ENCODE results near the gene CD69. TPM values are rescaled to one million over a fixed set of nuclear protein-coding genes. Genes with fewer than 3 reads are reported as not detected.

Gene CD69
- total RNA-seq, 1 experiment from 2014 or later = not detected

GRCh38 chr12:9755035-9755434 is 5.7 kb downstream of the CD69 start:
- Mint-ChIP-seq H3K36me3 (ENCODE audit: insufficient read depth in 1 of 3, low read depth in 3 of 3) (no peaks in the 10 kb centered on the region), H3K27me3 (ENCODE audit: low read depth) (no peaks in the 10 kb centered on the region), H3K4me3 (no peak overlapping the region), H3K9me3 (no peaks in the 10 kb centered on the region), H3K27ac (no peak overlapping the region), H3K4me1 (peaks cover 19 to 24% of the 10 kb centered on the region in 2 experiments)
- Histone ChIP-seq H3K27me3 (ENCODE audit: insufficient read depth, low read length) (no peaks in the 10 kb centered on the region), H3K56ac (ENCODE audit: insufficient read length, low read depth, low read length) (no peak overlapping the region), H2BK120ac (ENCODE audit: low read depth, low read length, poor library complexity, severe bottlenecking) (no peak overlapping the region), H4K91ac (ENCODE audit: insufficient read length, low read depth, low read length) (no peak overlapping the region), H3K18ac (ENCODE audit: insufficient read length, low read depth, low read length) (no peak overlapping the region), H3K4ac (ENCODE audit: low read depth, low read length) (no peak overlapping the region), H3K23ac (ENCODE audit: insufficient read length, low read depth, low read length) (no peak overlapping the region), H3K4me1 (ENCODE audit: insufficient read depth, low read length) (no peaks in the 10 kb centered on the region), H3K79me1 (ENCODE audit: insufficient read depth, low read depth, low read length, poor library complexity, severe bottlenecking) (no peaks in the 10 kb centered on the region), H3T11ph (ENCODE audit: low read length) (no peak overlapping the region), H2BK12ac (ENCODE audit: insufficient read length, low read depth, low read length) (no peak overlapping the region), H4K5ac (ENCODE audit: insufficient read length, low read depth, low read length) (no peak overlapping the region), H3K27ac (ENCODE audit: insufficient read length, low read depth, low read length) (no peak overlapping the region), H2BK20ac (ENCODE audit: low read depth, low read length, poor library complexity, severe bottlenecking) (no peak overlapping the region), H3K9me3 (ENCODE audit: control insufficient read depth, low read depth, low read length) (no peaks in the 10 kb centered on the region), H3K9ac (ENCODE audit: extremely low read depth, insufficient read length, low read length) (no peak overlapping the region), H2BK5ac (ENCODE audit: insufficient read length, low read length) (no peak overlapping the region), H4K20me1 (ENCODE audit: control insufficient read depth, insufficient read depth, insufficient read length) (no peaks in the 10 kb centered on the region), H4K8ac (replicated peaks; ENCODE audit: insufficient read length, low read depth, low read length) (no peak overlapping the region), H2AFZ (ENCODE audit: low read length) (no peak overlapping the region), H3K14ac (ENCODE audit: insufficient read depth, low read length) (no peak overlapping the region), H2AK5ac (ENCODE audit: insufficient read length, low read length) (no peak overlapping the region), H3K23me2 (ENCODE audit: insufficient read length, low read depth, low read length, poor library complexity, severe bottlenecking) (no peaks in the 10 kb centered on the region), H3K4me2 (ENCODE audit: insufficient read depth, insufficient read length, low read length) (no peak overlapping the region), H2BK15ac (ENCODE audit: low read depth, low read length) (no peak overlapping the region), H3K79me2 (ENCODE audit: insufficient read depth, low read length) (no peaks in the 10 kb centered on the region)
- no peak for DNase-seq
- TF ChIP-seq CTCF (conservative IDR thresholded peaks at IDR 0.05) = no peak

All from H9 (cell line).